ENCODE measurements around the gene GYPA. TPM values are rescaled to one million over a fixed set of nuclear protein-coding genes. Genes with fewer than 3 reads are reported as not detected.
"Not testable (repeated sequence)": the region's sequence is repeated elsewhere in the genome, so short reads cannot be mapped to it uniquely, and the experiment has no call there.

The GYPA gene
- total RNA-seq, 2 donors from 2014 or later, result not detected

GRCh38 chr4:144113546-144113945 is 27.0 kb downstream of the GYPA start:
- H3K4me3 ChIP-seq, result no peak overlapping the region
- no peaks in the 10 kb centered on the region for H3K36me3 ChIP-seq
- ATAC-seq (ENCODE audit: insufficient number of reproducible peaks, low FRiP score, low read depth) (no peak), DNase-seq (ENCODE audit: low spot score) (no peak)
- no peak for TF ChIP-seq CTCF (IDR thresholded peaks at IDR 0.05)
- H3K4me1 ChIP-seq (ENCODE audit: control insufficient read depth in 1 of 2, low read depth in 2 of 2), result no peaks in the 10 kb centered on the region
- H3K27ac ChIP-seq, result no peak overlapping the region
- no peaks in the 10 kb centered on the region for H3K9me3 ChIP-seq
- H3K27me3 ChIP-seq (replicated peaks; ENCODE audit: insufficient read depth), result no peaks in the 10 kb centered on the region

GRCh38 chr4:144104509-144105130 is 35.9 kb downstream of the GYPA start:
- H3K27ac ChIP-seq, result no peak overlapping the region
- H3K27me3 ChIP-seq (replicated peaks; ENCODE audit: insufficient read depth), result no peaks in the 10 kb centered on the region
- no peak for ATAC-seq (ENCODE audit: insufficient number of reproducible peaks, low FRiP score, low read depth)
- H3K36me3 ChIP-seq, result no peaks in the 10 kb centered on the region
- no peak for TF ChIP-seq CTCF (IDR thresholded peaks at IDR 0.05)
- H3K4me1 ChIP-seq (ENCODE audit: control insufficient read depth in 1 of 2, low read depth in 2 of 2), result no peaks in the 10 kb centered on the region
- no peak overlapping the region for H3K4me3 ChIP-seq
- no peaks in the 10 kb centered on the region for H3K9me3 ChIP-seq
- DNase-seq (ENCODE audit: low spot score), result no peak

- H3K4me3 ChIP-seq; H3K9me3 ChIP-seq; H3K27ac ChIP-seq; DNase-seq (ENCODE audit: low spot score); H3K36me3 ChIP-seq; H3K27me3 ChIP-seq (replicated peaks; ENCODE audit: insufficient read depth); H3K4me1 ChIP-seq (ENCODE audit: control insufficient read depth in 1 of 2, low read depth in 2 of 2); ATAC-seq (ENCODE audit: insufficient number of reproducible peaks, low FRiP score, low read depth): not testable (repeated sequence)
Observed at GRCh38 chr4:144097776-144098175, 42.7 kb downstream of the GYPA start.

- DNase-seq (ENCODE audit: low spot score); H3K27me3 ChIP-seq (replicated peaks; ENCODE audit: insufficient read depth); H3K9me3 ChIP-seq; H3K4me1 ChIP-seq (ENCODE audit: control insufficient read depth in 1 of 2, low read depth in 2 of 2); H3K4me3 ChIP-seq; ATAC-seq (ENCODE audit: insufficient number of reproducible peaks, low FRiP score, low read depth); H3K36me3 ChIP-seq; H3K27ac ChIP-seq: not testable (repeated sequence)
Observed at GRCh38 chr4:144093995-144094394, 46.5 kb downstream of the GYPA start.

GRCh38 chr4:144091181-144091580 is 49.3 kb downstream of the GYPA start:
- not testable (repeated sequence) for DNase-seq (ENCODE audit: low spot score); ATAC-seq (ENCODE audit: insufficient number of reproducible peaks, low FRiP score, low read depth)

GRCh38 chr4:144090744-144091143 is 49.8 kb downstream of the GYPA start:
- Histone ChIP-seq H3K4me1 (ENCODE audit: control insufficient read depth in 1 of 2, low read depth in 2 of 2) (no peaks in the 10 kb centered on the region), H3K4me3 (no peak overlapping the region), H3K27ac (no peak overlapping the region), H3K27me3 (replicated peaks; ENCODE audit: insufficient read depth) (no peaks in the 10 kb centered on the region), H3K36me3 (no peaks in the 10 kb centered on the region), H3K9me3 (no peaks in the 10 kb centered on the region)
- DNase-seq (ENCODE audit: low spot score) (no peak), ATAC-seq (ENCODE audit: insufficient number of reproducible peaks, low FRiP score, low read depth) (no peak)
- TF ChIP-seq CTCF (IDR thresholded peaks at IDR 0.05), result no peak

More at GRCh38 chr4:144091181-144091580, 49.3 kb downstream of the GYPA start:
- H3K27me3 ChIP-seq (replicated peaks; ENCODE audit: insufficient read depth); H3K36me3 ChIP-seq; H3K9me3 ChIP-seq; H3K4me3 ChIP-seq; H3K4me1 ChIP-seq (ENCODE audit: control insufficient read depth in 1 of 2, low read depth in 2 of 2); H3K27ac ChIP-seq: not testable (repeated sequence)

GRCh38 chr4:144082053-144082452 is 58.5 kb downstream of the GYPA start:
- not testable (repeated sequence) for H3K27me3 ChIP-seq (replicated peaks; ENCODE audit: insufficient read depth); H3K4me1 ChIP-seq (ENCODE audit: control insufficient read depth in 1 of 2, low read depth in 2 of 2); H3K9me3 ChIP-seq; H3K27ac ChIP-seq; DNase-seq (ENCODE audit: low spot score); H3K4me3 ChIP-seq; ATAC-seq (ENCODE audit: insufficient number of reproducible peaks, low FRiP score, low read depth); H3K36me3 ChIP-seq

GRCh38 chr4:144080135-144080534 is 60.4 kb downstream of the GYPA start:
- H3K27ac ChIP-seq; H3K27me3 ChIP-seq (replicated peaks; ENCODE audit: insufficient read depth): not testable (repeated sequence)

GRCh38 chr4:144078746-144079145 is 61.8 kb downstream of the GYPA start:
- not testable (repeated sequence) for H3K4me1 ChIP-seq (ENCODE audit: control insufficient read depth in 1 of 2, low read depth in 2 of 2)

More at GRCh38 chr4:144080135-144080534, 60.4 kb downstream of the GYPA start:
- H3K36me3 ChIP-seq; DNase-seq (ENCODE audit: low spot score); H3K9me3 ChIP-seq; ATAC-seq (ENCODE audit: insufficient number of reproducible peaks, low FRiP score, low read depth); H3K4me3 ChIP-seq; H3K4me1 ChIP-seq (ENCODE audit: control insufficient read depth in 1 of 2, low read depth in 2 of 2): not testable (repeated sequence)

GRCh38 chr4:144061556-144061955 is 79.0 kb downstream of the GYPA start:
- not testable (repeated sequence) for H3K27ac ChIP-seq; H3K36me3 ChIP-seq; H3K9me3 ChIP-seq; H3K4me1 ChIP-seq (ENCODE audit: control insufficient read depth in 1 of 2, low read depth in 2 of 2); DNase-seq (ENCODE audit: low spot score); H3K27me3 ChIP-seq (replicated peaks; ENCODE audit: insufficient read depth); ATAC-seq (ENCODE audit: insufficient number of reproducible peaks, low FRiP score, low read depth); H3K4me3 ChIP-seq

More at GRCh38 chr4:144078746-144079145, 61.8 kb downstream of the GYPA start:
- not testable (repeated sequence) for ATAC-seq (ENCODE audit: insufficient number of reproducible peaks, low FRiP score, low read depth); H3K27ac ChIP-seq; H3K9me3 ChIP-seq; H3K4me3 ChIP-seq; DNase-seq (ENCODE audit: low spot score); H3K27me3 ChIP-seq (replicated peaks; ENCODE audit: insufficient read depth); H3K36me3 ChIP-seq
